ENCODE measurements around the gene SEMA4C. TPM values are rescaled to one million over a fixed set of nuclear protein-coding genes. Genes with fewer than 3 reads are reported as not detected.
"Not testable (repeated sequence)": the region's sequence is repeated elsewhere in the genome, so short reads cannot be mapped to it uniquely, and the experiment has no call there.

The SEMA4C gene
- total RNA-seq, 2 experiments from 2014 or later: 22.2 to 22.5 TPM

GRCh38 chr2:96893289-96894150 is 23.6 kb upstream of the SEMA4C start:
- no peak for DNase-seq
- no peaks in the 10 kb centered on the region for H3K27me3 Mint-ChIP-seq
- no peaks in the 10 kb centered on the region for H3K9me3 Mint-ChIP-seq
- H3K27ac Mint-ChIP-seq: no peak overlapping the region
- H3K36me3 Mint-ChIP-seq (ENCODE audit: low read depth): no peaks in the 10 kb centered on the region
- ChIA-PET POLR2A (no interaction called here), CTCF (interaction anchor here (2.1 kb wide), 1 partner anchor 36 kb away, joined by 7 read pairs; the partner anchor contains the start of gene ANKRD39)
- H3K4me3 Mint-ChIP-seq: no peak overlapping the region
- peaks cover 19% of the 10 kb centered on the region for H3K4me1 Mint-ChIP-seq

GRCh38 chr2:96891591-96892333 is 21.9 kb upstream of the SEMA4C start:
- peak; percentile 22 for DNase-seq
- peaks cover 19% of the 10 kb centered on the region for H3K4me1 Mint-ChIP-seq

GRCh38 chr2:96890726-96891385 is 21.0 kb upstream of the SEMA4C start:
- no peaks in the 10 kb centered on the region for H3K9me3 Mint-ChIP-seq

More at GRCh38 chr2:96891591-96892333, 21.9 kb upstream of the SEMA4C start:
- peaks cover 1% of the 10 kb centered on the region for H3K27me3 Mint-ChIP-seq
- H3K9me3 Mint-ChIP-seq: no peaks in the 10 kb centered on the region
- H3K4me3 Mint-ChIP-seq: no peak overlapping the region
- POLR2A ChIA-PET: interaction anchor here (0.8 to 1.5 kb wide), 2 partner anchors 14 to 22 kb away, joined by 3 to 4 read pairs; no protein-coding TSS in a partner anchor
- CTCF ChIA-PET: interaction anchor here (1.0 to 2.1 kb wide), 3 partner anchors 33 to 47 kb away, joined by 3 to 7 read pairs (median 5); partner anchors contain the start of gene ANKRD39
- H3K27ac Mint-ChIP-seq: no peak overlapping the region
- no peaks in the 10 kb centered on the region for H3K36me3 Mint-ChIP-seq (ENCODE audit: low read depth)

GRCh38 chr2:96890252-96890651 is 20.4 kb upstream of the SEMA4C start:
- CTCF ChIA-PET: interaction anchor here (1.3 kb wide), 1 partner anchor 32 kb away, joined by 5 read pairs; no protein-coding TSS in a partner anchor
- no peaks in the 10 kb centered on the region for H3K9me3 Mint-ChIP-seq
- no peak overlapping the region for H3K27ac Mint-ChIP-seq
- POLR2A ChIA-PET: interaction anchor here (1.4 kb wide), 1 partner anchor 32 kb away, joined by 4 read pairs; the partner anchor contains the start of gene ANKRD39
- peaks cover 1% of the 10 kb centered on the region for H3K27me3 Mint-ChIP-seq
- H3K4me3 Mint-ChIP-seq: no peak overlapping the region
- peaks cover 12% of the 10 kb centered on the region for H3K4me1 Mint-ChIP-seq
- no peaks in the 10 kb centered on the region for H3K36me3 Mint-ChIP-seq (ENCODE audit: low read depth)
- DNase-seq: no peak

More at GRCh38 chr2:96890726-96891385, 21.0 kb upstream of the SEMA4C start:
- Mint-ChIP-seq H3K36me3 (ENCODE audit: low read depth) (no peaks in the 10 kb centered on the region), H3K27me3 (peaks cover 1% of the 10 kb centered on the region), H3K4me1 (peaks cover 12% of the 10 kb centered on the region), H3K27ac (no peak overlapping the region), H3K4me3 (no peak overlapping the region)
- no peak for DNase-seq
- ChIA-PET CTCF (interaction anchor here (1.0 to 1.3 kb wide), 2 partner anchors 32 to 48 kb away, joined by 3 to 5 read pairs; no protein-coding TSS in a partner anchor), POLR2A (interaction anchor here (0.8 to 1.5 kb wide), 3 partner anchors 13 to 33 kb away, joined by 3 to 4 read pairs (median 4); partner anchors contain the start of gene ANKRD39)

- H3K4me3 Mint-ChIP-seq, CTCF ChIA-PET: not testable (repeated sequence)
Measured at GRCh38 chr2:96889502-96889901, 19.6 kb upstream of the SEMA4C start.

GRCh38 chr2:96888072-96889011 is 18.5 kb upstream of the SEMA4C start:
- Mint-ChIP-seq H3K4me3 (no peak overlapping the region), H3K27me3 (peaks cover 1% of the 10 kb centered on the region), H3K36me3 (ENCODE audit: low read depth) (no peaks in the 10 kb centered on the region), H3K9me3 (no peaks in the 10 kb centered on the region), H3K4me1 (peaks cover 12% of the 10 kb centered on the region), H3K27ac (no peak overlapping the region)
- POLR2A ChIA-PET: interaction anchor here (0.9 kb wide), 1 partner anchor 30 kb away, joined by 5 read pairs; the partner anchor contains the start of gene ANKRD39
- DNase-seq: no peak
- CTCF ChIA-PET: no interaction called here

More at GRCh38 chr2:96889502-96889901, 19.6 kb upstream of the SEMA4C start:
- not testable (repeated sequence) for H3K27me3 Mint-ChIP-seq; H3K27ac Mint-ChIP-seq; H3K9me3 Mint-ChIP-seq; H3K36me3 Mint-ChIP-seq (ENCODE audit: low read depth); DNase-seq
- POLR2A ChIA-PET: interaction anchor here (0.9 kb wide), 1 partner anchor 31 kb away, joined by 5 read pairs; the partner anchor contains the start of gene ANKRD39
- peaks cover 12% of the 10 kb centered on the region for H3K4me1 Mint-ChIP-seq

- H3K4me1 Mint-ChIP-seq: peaks cover 11% of the 10 kb centered on the region
- ChIA-PET POLR2A (no interaction called here), CTCF (interaction anchor here (0.7 kb wide), 1 partner anchor 43 kb away, joined by 5 read pairs; no protein-coding TSS in a partner anchor)
- H3K36me3 Mint-ChIP-seq (ENCODE audit: low read depth): no peaks in the 10 kb centered on the region
- H3K27ac Mint-ChIP-seq: no peak overlapping the region
- H3K27me3 Mint-ChIP-seq: peaks cover 1% of the 10 kb centered on the region
- H3K9me3 Mint-ChIP-seq: no peaks in the 10 kb centered on the region
- H3K4me3 Mint-ChIP-seq: no peak overlapping the region
- no peak for DNase-seq
Measured at GRCh38 chr2:96887493-96888012, 17.7 kb upstream of the SEMA4C start.

- Mint-ChIP-seq H3K4me1 (peaks cover under 1% of the 10 kb centered on the region), H3K27me3 (peaks cover 1% of the 10 kb centered on the region), H3K9me3 (no peaks in the 10 kb centered on the region), H3K36me3 (ENCODE audit: low read depth) (no peaks in the 10 kb centered on the region), H3K4me3 (no peak overlapping the region), H3K27ac (no peak overlapping the region)
- no peak for DNase-seq
- ChIA-PET POLR2A (no interaction called here), CTCF (no interaction called here)
Measured at GRCh38 chr2:96885432-96886347, 15.8 kb upstream of the SEMA4C start.

- no peaks in the 10 kb centered on the region for H3K9me3 Mint-ChIP-seq
- no peaks in the 10 kb centered on the region for H3K36me3 Mint-ChIP-seq (ENCODE audit: low read depth)
- ChIA-PET CTCF (interaction anchor here (0.9 kb wide), 1 partner anchor 26 kb away, joined by 10 read pairs; the partner anchor contains the start of gene ANKRD39), POLR2A (no interaction called here)
- no peak overlapping the region for H3K4me3 Mint-ChIP-seq
- no peak for DNase-seq
- no peaks in the 10 kb centered on the region for H3K4me1 Mint-ChIP-seq
- peaks cover 1% of the 10 kb centered on the region for H3K27me3 Mint-ChIP-seq
- H3K27ac Mint-ChIP-seq: no peak overlapping the region
Measured at GRCh38 chr2:96884299-96885094, 14.6 kb upstream of the SEMA4C start.

GRCh38 chr2:96883306-96883705 is 13.4 kb upstream of the SEMA4C start:
- DNase-seq: no peak
- POLR2A ChIA-PET: interaction anchor here (1.2 kb wide), 1 partner anchor 25 kb away, joined by 3 read pairs; the partner anchor contains the start of gene ANKRD39
- Mint-ChIP-seq H3K27me3 (peaks cover 1% of the 10 kb centered on the region), H3K4me1 (no peaks in the 10 kb centered on the region), H3K27ac (no peak overlapping the region), H3K9me3 (no peaks in the 10 kb centered on the region), H3K36me3 (ENCODE audit: low read depth) (no peaks in the 10 kb centered on the region), H3K4me3 (no peak overlapping the region)
- CTCF ChIA-PET: no interaction called here
